H9 (cell line): ENCODE data around the gene EHBP1L1. TPM values are rescaled to one million over a fixed set of nuclear protein-coding genes. Genes with fewer than 3 reads are reported as not detected.

Experiments
- DNase-seq: peaks from one replicate; pipeline ENCODE4 v3.0.0-alpha.2; 2017
- H2AFZ ChIP-seq: one replicate; pipeline ENCODE4 v1.6.1; 2013; ENCODE audit warnings: mild to moderate bottlenecking, low read length, control low read depth, moderate library complexity
- H2AK5ac ChIP-seq: 2 replicates; pipeline ENCODE4 v1.6.1; 2013; ENCODE audit warnings: low read length, control low read depth, mixed read lengths; ENCODE audit not compliant: insufficient read length
- H2BK120ac ChIP-seq: one replicate; pipeline ENCODE4 v1.6.1; 2013; ENCODE audit warnings: low read depth, mild to moderate bottlenecking, low read length, control low read depth, inconsistent platforms; ENCODE audit not compliant: poor library complexity, severe bottlenecking
- H2BK12ac ChIP-seq: 2 replicates; pipeline ENCODE4 v1.6.1; 2013; ENCODE audit warnings: low read length, control low read depth, mixed read lengths, low read depth; ENCODE audit not compliant: insufficient read length
- H2BK15ac ChIP-seq: 2 replicates; pipeline ENCODE4 v1.6.1; 2013; ENCODE audit warnings: low read depth, low read length, control low read depth
- H2BK20ac ChIP-seq: one replicate; pipeline ENCODE4 v1.6.1; 2013; ENCODE audit warnings: low read depth, mild to moderate bottlenecking, low read length, control low read depth, inconsistent platforms; ENCODE audit not compliant: poor library complexity, severe bottlenecking
- H2BK5ac ChIP-seq: 2 replicates; pipeline ENCODE4 v1.6.1; 2013; ENCODE audit warnings: low read length, control low read depth, mixed read lengths; ENCODE audit not compliant: insufficient read length
- H3K14ac ChIP-seq: 2 replicates; pipeline ENCODE4 v1.6.1; 2013; ENCODE audit warnings: low read length, control low read depth; ENCODE audit not compliant: insufficient read depth
- H3K18ac ChIP-seq: 2 replicates; pipeline ENCODE4 v1.6.1; 2013; ENCODE audit warnings: low read depth, mild to moderate bottlenecking, mixed read lengths, low read length, control low read depth; ENCODE audit not compliant: insufficient read length
- H3K23ac ChIP-seq: 2 replicates; pipeline ENCODE4 v1.6.1; 2013; ENCODE audit warnings: low read length, control low read depth, mixed read lengths, low read depth; ENCODE audit not compliant: insufficient read length
- H3K23me2 ChIP-seq: 2 replicates; pipeline ENCODE4 v1.6.1; 2013; ENCODE audit warnings: low read depth, mild to moderate bottlenecking, mixed read lengths, low read length, control low read depth; ENCODE audit not compliant: insufficient read length, poor library complexity, severe bottlenecking
- H3K27ac ChIP-seq: 2 replicates; pipeline ENCODE4 v1.5.1; 2013; ENCODE audit warnings: low read length, control low read depth, mixed read lengths, low read depth; ENCODE audit not compliant: insufficient read length
- H3K27me3 ChIP-seq: 2 replicates; pipeline ENCODE4 v1.6.1; 2013; ENCODE audit warnings: low read length, control low read depth, inconsistent platforms; ENCODE audit not compliant: insufficient read depth
- H3K4ac ChIP-seq: 2 replicates; pipeline ENCODE4 v1.6.1; 2013; ENCODE audit warnings: low read depth, mild to moderate bottlenecking, control low read depth, inconsistent platforms, low read length, moderate library complexity
- H3K4me1 ChIP-seq: 2 replicates; pipeline ENCODE4 v1.6.1; 2013; ENCODE audit warnings: low read length, control low read depth, inconsistent platforms; ENCODE audit not compliant: insufficient read depth
- H3K4me2 ChIP-seq: 2 replicates; pipeline ENCODE4 v1.6.1; 2013; ENCODE audit warnings: low read length, control low read depth, mixed read lengths; ENCODE audit not compliant: insufficient read length, insufficient read depth
- H3K56ac ChIP-seq: 2 replicates; pipeline ENCODE4 v1.6.1; 2013; ENCODE audit warnings: low read depth, mild to moderate bottlenecking, mixed read lengths, low read length, control low read depth; ENCODE audit not compliant: insufficient read length
- H3K79me1 ChIP-seq: 2 replicates; pipeline ENCODE4 v1.6.1; 2013; ENCODE audit warnings: low read depth, mild to moderate bottlenecking, moderate library complexity, low read length, control low read depth, inconsistent platforms; ENCODE audit not compliant: insufficient read depth, poor library complexity, severe bottlenecking
- H3K79me2 ChIP-seq: 2 replicates; pipeline ENCODE4 v1.6.1; 2013; ENCODE audit warnings: low read length, control low read depth, inconsistent platforms; ENCODE audit not compliant: insufficient read depth
- H3K9ac ChIP-seq: 2 replicates; pipeline ENCODE4 v1.6.1; 2013; ENCODE audit warnings: low read length, control low read depth, mixed read lengths; ENCODE audit not compliant: insufficient read length; ENCODE audit errors: extremely low read depth
- H3K9me3 ChIP-seq: one replicate; pipeline ENCODE4 v1.6.1; 2013; ENCODE audit warnings: low read depth, low read length, inconsistent platforms; ENCODE audit not compliant: control insufficient read depth
- H3T11ph ChIP-seq: one replicate; pipeline ENCODE4 v1.6.1; 2013; ENCODE audit warnings: mild to moderate bottlenecking, low read length, control low read depth, inconsistent platforms
- H4K20me1 ChIP-seq: one replicate; pipeline ENCODE4 v1.6.1; 2013; ENCODE audit not compliant: control insufficient read depth, insufficient read length, insufficient read depth
- H4K5ac ChIP-seq: 2 replicates; pipeline ENCODE4 v1.6.1; 2013; ENCODE audit warnings: low read depth, mild to moderate bottlenecking, mixed read lengths, low read length, control low read depth; ENCODE audit not compliant: insufficient read length
- H4K8ac ChIP-seq: replicated peaks from 2 replicates; pipeline ENCODE4 v1.6.1; 2013; ENCODE audit warnings: low read length, control low read depth, mixed read lengths, low read depth; ENCODE audit not compliant: insufficient read length
- H4K91ac ChIP-seq: 2 replicates; pipeline ENCODE4 v1.6.1; 2013; ENCODE audit warnings: low read depth, mild to moderate bottlenecking, moderate library complexity, mixed read lengths, low read length, control low read depth; ENCODE audit not compliant: insufficient read length
- H3K27ac Mint-ChIP-seq, 3 experiments: 2 replicates in 2 of 3; 3 replicates in 1 of 3; pipeline ENCODE4 v1.8.0; 2020 to 2021; ENCODE audit warnings: mixed read lengths in 3 of 3, mild to moderate bottlenecking in 1 of 3, moderate library complexity in 1 of 3
- H3K27me3 Mint-ChIP-seq: 2 replicates; pipeline ENCODE4 v1.8.0; 2021; ENCODE audit warnings: low read depth, mild to moderate bottlenecking, moderate library complexity, mixed read lengths
- H3K36me3 Mint-ChIP-seq, 3 experiments: 2 replicates in 2 of 3; 3 replicates in 1 of 3; pipeline ENCODE4 v1.8.0; 2020 to 2021; ENCODE audit warnings: low read depth in 3 of 3, mixed read lengths in 3 of 3; ENCODE audit not compliant: insufficient read depth in 1 of 3
- H3K4me1 Mint-ChIP-seq, 2 experiments: 2 replicates each; pipeline ENCODE4 v1.8.0; 2020; ENCODE audit warnings: mixed read lengths in 2 of 2
- H3K4me3 Mint-ChIP-seq, 2 experiments: 2 replicates in 1 of 2; 3 replicates in 1 of 2; pipeline ENCODE4 v1.8.0; 2020 to 2021; ENCODE audit warnings: mild to moderate bottlenecking in 2 of 2, mixed read lengths in 2 of 2, moderate library complexity in 1 of 2
- H3K9me3 Mint-ChIP-seq, 2 experiments: 2 replicates in 1 of 2; 3 replicates in 1 of 2; pipeline ENCODE4 v1.8.0; 2020; ENCODE audit warnings: mild to moderate bottlenecking in 2 of 2, mixed read lengths in 2 of 2, moderate library complexity in 1 of 2
- WGBS: extraction: QIAGEN DNeasy Blood & Tissue Kit; methylation state at CpG from one replicate; pipeline ENCODE4 v1.1.7; 2013; ENCODE audit warnings: missing lambda C conversion rate, low lambda C conversion rate, mixed read lengths; ENCODE audit not compliant: insufficient read length; ENCODE audit errors: extremely low coverage; 5-methylcytosine and 5-hydroxymethylcytosine counted together
- total RNA-seq: library from RNA; stranded (reverse); gene quantifications from 2 replicates; pipeline ENCODE4 v1.2.1, GENCODE V29; 2021
- TF ChIP-seq, protein P1 (sequence below): fragments of 200-600 bp; sonication (generic); conservative IDR thresholded peaks from 3 replicates; pipeline ENCODE4 v1.8.0; 2021; ENCODE audit warnings: antibody characterized with exemption, mild to moderate bottlenecking

Gene EHBP1L1
- total RNA-seq, 1 experiment from 2014 or later: 13.8 TPM

DNA sequence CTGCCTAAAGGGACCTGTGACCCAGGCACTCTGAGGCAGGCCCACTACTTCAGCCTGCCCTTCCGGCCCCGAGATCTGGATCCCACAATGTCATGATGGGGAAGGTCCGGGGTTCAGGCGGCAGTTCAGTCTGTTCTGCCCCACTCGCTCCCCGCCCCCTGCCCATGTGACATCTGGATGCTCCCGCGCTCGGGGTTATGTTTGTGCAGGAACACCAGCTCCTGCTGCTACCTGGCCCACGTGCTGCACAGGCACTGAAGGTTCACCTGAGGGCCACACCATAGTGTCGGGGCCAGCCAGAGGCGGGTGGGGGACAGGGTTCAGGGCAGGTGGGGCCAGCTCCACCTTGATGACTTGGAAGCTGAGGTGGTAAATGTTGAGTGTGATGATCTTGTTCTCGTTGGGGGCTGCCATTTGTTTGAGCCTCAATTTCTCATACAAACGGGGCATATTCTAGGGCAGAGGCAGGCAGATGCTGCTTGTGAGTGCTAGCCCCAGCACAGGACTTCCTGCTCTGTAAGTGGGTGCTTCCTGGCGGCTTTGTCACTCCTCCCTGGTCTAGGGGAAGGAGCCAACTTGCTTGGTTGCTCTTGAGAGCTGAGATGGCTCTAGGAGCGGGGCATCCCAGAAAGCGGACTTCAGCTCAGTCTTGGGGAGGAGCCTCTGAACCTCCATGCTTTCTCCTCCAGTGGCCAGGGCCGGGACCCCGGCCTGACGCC, 57.7 kb downstream of the EHBP1L1 start:
- no peak overlapping the region for H2AK5ac ChIP-seq
- no peak overlapping the region for H3K23ac ChIP-seq
- H3K4me1 ChIP-seq: no peaks in the 10 kb centered on the region; the same call in 1 of the 2 replicates
- H4K5ac ChIP-seq: no peak overlapping the region
- H3K27ac ChIP-seq: no peak overlapping the region
- H3K14ac ChIP-seq: no peak overlapping the region
- no peak overlapping the region for H3K18ac ChIP-seq
- H2BK20ac ChIP-seq: no peak overlapping the region
- DNase-seq: no peak
- TF ChIP-seq, protein P1, sequence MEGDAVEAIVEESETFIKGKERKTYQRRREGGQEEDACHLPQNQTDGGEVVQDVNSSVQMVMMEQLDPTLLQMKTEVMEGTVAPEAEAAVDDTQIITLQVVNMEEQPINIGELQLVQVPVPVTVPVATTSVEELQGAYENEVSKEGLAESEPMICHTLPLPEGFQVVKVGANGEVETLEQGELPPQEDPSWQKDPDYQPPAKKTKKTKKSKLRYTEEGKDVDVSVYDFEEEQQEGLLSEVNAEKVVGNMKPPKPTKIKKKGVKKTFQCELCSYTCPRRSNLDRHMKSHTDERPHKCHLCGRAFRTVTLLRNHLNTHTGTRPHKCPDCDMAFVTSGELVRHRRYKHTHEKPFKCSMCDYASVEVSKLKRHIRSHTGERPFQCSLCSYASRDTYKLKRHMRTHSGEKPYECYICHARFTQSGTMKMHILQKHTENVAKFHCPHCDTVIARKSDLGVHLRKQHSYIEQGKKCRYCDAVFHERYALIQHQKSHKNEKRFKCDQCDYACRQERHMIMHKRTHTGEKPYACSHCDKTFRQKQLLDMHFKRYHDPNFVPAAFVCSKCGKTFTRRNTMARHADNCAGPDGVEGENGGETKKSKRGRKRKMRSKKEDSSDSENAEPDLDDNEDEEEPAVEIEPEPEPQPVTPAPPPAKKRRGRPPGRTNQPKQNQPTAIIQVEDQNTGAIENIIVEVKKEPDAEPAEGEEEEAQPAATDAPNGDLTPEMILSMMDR: no peak
- H2BK15ac ChIP-seq: no peak overlapping the region
- no peaks in the 10 kb centered on the region for H3K9me3 ChIP-seq
- H4K20me1 ChIP-seq: no peaks in the 10 kb centered on the region
- H2BK12ac ChIP-seq: no peak overlapping the region
- H2AFZ ChIP-seq: no peak overlapping the region
- H4K91ac ChIP-seq: no peak overlapping the region
- no peak overlapping the region for H4K8ac ChIP-seq
- Mint-ChIP-seq H3K4me3 (no peak overlapping the region), H3K4me1 (peaks cover 12 to 13% of the 10 kb centered on the region in 2 experiments), H3K27ac (no peak overlapping the region), H3K27me3 (no peaks in the 10 kb centered on the region), H3K9me3 (no peaks in the 10 kb centered on the region), H3K36me3 (peaks cover 20 to 49% (median 45%) of the 10 kb centered on the region in 3 experiments; a peak in 6 of 7 replicates)
- H3K9ac ChIP-seq: no peak overlapping the region
- no peaks in the 10 kb centered on the region for H3K79me1 ChIP-seq
- no peaks in the 10 kb centered on the region for H3K27me3 ChIP-seq
- no peak overlapping the region for H3K4me2 ChIP-seq
- no peak overlapping the region for H3K4ac ChIP-seq
- no peak overlapping the region for H2BK5ac ChIP-seq
- no peak overlapping the region for H3T11ph ChIP-seq
- H3K56ac ChIP-seq: no peak overlapping the region
- H3K23me2 ChIP-seq: peaks cover 5% of the 10 kb centered on the region
- no peaks in the 10 kb centered on the region for H3K79me2 ChIP-seq
- WGBS: no CpG with 5 or more reads among the region's 20 CpGs
- H2BK120ac ChIP-seq: no peak overlapping the region
